ENCODE measurements around the gene SEMA3C. TPM values are rescaled to one million over a fixed set of nuclear protein-coding genes. Genes with fewer than 3 reads are reported as not detected.

The SEMA3C gene
- polyA plus RNA-seq, 1 donor from 2014 or later, result 386 TPM

GRCh38 chr7:80967071-80967916 is 48.4 kb upstream of the SEMA3C start:
- Histone ChIP-seq H3K79me2 (replicated peaks; ENCODE audit: insufficient read depth, low read length) (no peaks in the 10 kb centered on the region), H3K36me3 (ENCODE audit: insufficient read depth, low read length) (no peaks in the 10 kb centered on the region), H3K9me2 (ENCODE audit: insufficient read depth, low read length) (no peaks in the 10 kb centered on the region), H3K4me3 (ENCODE audit: low read length) (no peak overlapping the region), H3K4me2 (ENCODE audit: low read length) (no peak overlapping the region), H4K20me1 (ENCODE audit: insufficient read depth) (no peaks in the 10 kb centered on the region), H3K9me3 (ENCODE audit: low read length) (no peaks in the 10 kb centered on the region), H3F3A (ENCODE audit: insufficient read depth, low read length, poor library complexity, severe bottlenecking) (no peaks in the 10 kb centered on the region), H3K9ac (ENCODE audit: low read length) (no peak overlapping the region), H2AFZ (ENCODE audit: low read depth, low read length) (no peak overlapping the region), H3K27ac (ENCODE audit: low read length) (no peak overlapping the region), H3K27me3 (ENCODE audit: insufficient read depth, low read depth, low read length) (no peaks in the 10 kb centered on the region)
- TF ChIP-seq POLR2AphosphoS5 (IDR thresholded peaks at IDR 0.05), result no peak
- TF ChIP-seq RAD21 (conservative IDR thresholded peaks at IDR 0.05), result no peak
- no peak for TF ChIP-seq MXI1 (conservative IDR thresholded peaks at IDR 0.05; ENCODE audit: poor library complexity, severe bottlenecking)
- no peak for TF ChIP-seq EZH2 (IDR thresholded peaks at IDR 0.05; ENCODE audit: borderline replicate concordance, insufficient read depth, low read length, poor library complexity, severe bottlenecking)
- TF ChIP-seq CTCF (IDR thresholded peaks at IDR 0.05; ENCODE audit: poor library complexity, severe bottlenecking), result no peak
- TF ChIP-seq TAF1 (IDR thresholded peaks at IDR 0.05; ENCODE audit: low read depth), result no peak
- TF ChIP-seq SMC3 (conservative IDR thresholded peaks at IDR 0.05; ENCODE audit: poor library complexity), result no peak
- TF ChIP-seq REST (IDR thresholded peaks at IDR 0.05; ENCODE audit: borderline replicate concordance), result no peak
- no peak for TF ChIP-seq EP300 (conservative IDR thresholded peaks at IDR 0.05; ENCODE audit: poor library complexity, severe bottlenecking)

DNA sequence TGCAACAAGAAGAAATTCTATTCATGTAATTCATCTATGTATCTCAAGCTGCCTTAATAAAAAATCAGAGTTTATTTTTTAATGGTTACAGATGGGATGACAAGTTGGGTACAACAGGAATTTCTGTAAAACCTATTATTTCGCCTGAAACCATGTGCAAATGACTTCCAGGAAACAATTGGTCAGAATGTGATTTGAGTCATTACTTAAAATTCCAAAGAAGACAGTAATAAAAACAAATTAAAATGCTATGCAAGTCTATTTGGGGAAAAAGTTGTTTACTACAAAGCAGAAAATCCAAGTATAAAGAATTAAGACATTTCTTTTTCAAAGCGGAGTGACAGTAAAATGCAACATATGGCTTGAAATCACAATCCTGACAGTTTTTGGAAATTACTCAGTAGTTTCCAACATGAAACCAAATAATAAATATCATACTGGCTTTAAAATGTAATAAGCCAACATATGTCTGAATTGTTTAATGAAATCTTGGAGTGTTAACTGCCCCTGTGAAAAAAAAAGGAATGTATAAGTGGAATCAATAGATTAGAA is 41.5 kb upstream of the SEMA3C start:
- no peaks in the 10 kb centered on the region for H3K36me3 ChIP-seq (ENCODE audit: insufficient read depth, low read length)
- no peaks in the 10 kb centered on the region for H3K79me2 ChIP-seq (replicated peaks; ENCODE audit: insufficient read depth, low read length)
- no peak overlapping the region for H3K27ac ChIP-seq (ENCODE audit: low read length)
- no peaks in the 10 kb centered on the region for H3F3A ChIP-seq (ENCODE audit: insufficient read depth, low read length, poor library complexity, severe bottlenecking)
- H3K4me3 ChIP-seq (ENCODE audit: low read length), result no peak overlapping the region
- no peaks in the 10 kb centered on the region for H3K27me3 ChIP-seq (ENCODE audit: insufficient read depth, low read depth, low read length)
- TF ChIP-seq EZH2 (IDR thresholded peaks at IDR 0.05; ENCODE audit: borderline replicate concordance, insufficient read depth, low read length, poor library complexity, severe bottlenecking), result no peak
- TF ChIP-seq POLR2AphosphoS5 (IDR thresholded peaks at IDR 0.05), result no peak
- no peak for TF ChIP-seq EP300 (conservative IDR thresholded peaks at IDR 0.05; ENCODE audit: poor library complexity, severe bottlenecking)
- TF ChIP-seq MXI1 (conservative IDR thresholded peaks at IDR 0.05; ENCODE audit: poor library complexity, severe bottlenecking), result no peak
- no peak for TF ChIP-seq SMC3 (conservative IDR thresholded peaks at IDR 0.05; ENCODE audit: poor library complexity)
- TF ChIP-seq REST (IDR thresholded peaks at IDR 0.05; ENCODE audit: borderline replicate concordance), result no peak
- TF ChIP-seq CTCF (IDR thresholded peaks at IDR 0.05; ENCODE audit: poor library complexity, severe bottlenecking), result no peak
- TF ChIP-seq RAD21 (conservative IDR thresholded peaks at IDR 0.05), result no peak
- no peak for TF ChIP-seq TAF1 (IDR thresholded peaks at IDR 0.05; ENCODE audit: low read depth)
- no peaks in the 10 kb centered on the region for H3K9me3 ChIP-seq (ENCODE audit: low read length)
- no peak overlapping the region for H3K9ac ChIP-seq (ENCODE audit: low read length)
- H3K4me2 ChIP-seq (ENCODE audit: low read length), result no peak overlapping the region
- no peaks in the 10 kb centered on the region for H4K20me1 ChIP-seq (ENCODE audit: insufficient read depth)
- no peak overlapping the region for H2AFZ ChIP-seq (ENCODE audit: low read depth, low read length)
- H3K9me2 ChIP-seq (ENCODE audit: insufficient read depth, low read length), result no peaks in the 10 kb centered on the region

Data from neural cell (in vitro differentiated cells).